K562 (cell line): ENCODE results near the gene TJP3. TPM values are rescaled to one million over a fixed set of nuclear protein-coding genes. Genes with fewer than 3 reads are reported as not detected.

ENCODE experiments used
- ATAC-seq: fragments of 200-7000 bp; cut with Tn5 transposase; 3 replicates; pipeline ENCODE4 v1.9.1; 2020; ENCODE audit warnings: moderate library complexity
- BruUV-seq: library from RNA; stranded (reverse); fragments of 400-500 nt; replicated peaks from 2 replicates; lab custom pipeline; 2021; lab: Mats Ljungman, UMichigan
- CTCF ChIA-PET: fragments of 300-600 bp; formaldehyde crosslinking; extraction: SDS; loops from one replicate; lab custom pipeline; 2021; ENCODE audit warnings: low intra/inter-chr PET ratio; lab: Yijun Ruan, JAX
- POLR2A ChIA-PET: fragments of 300-600, 350-650 bp; sonication (Branson Sonifier 250); formaldehyde crosslinking; extraction: SDS; loops from one replicate; lab custom pipeline; 2021; ENCODE audit warnings: antibody characterized with exemption, inconsistent platforms; lab: Yijun Ruan, JAX
- DNase-seq, 4 experiments: peaks; one replicate each; pipeline versions ENCODE4 v3.0.0 to v3.0.0-alpha.2; 2011 to 2018; ENCODE audit warnings: low spot score in 3 of 4, mixed read lengths in 3 of 4; ENCODE audit errors: extremely low read depth in 1 of 4
- FAIRE-seq: peaks from 2 replicates; lab custom pipeline; 2011; peaks lifted over from hg19 to GRCh38; lab: Jason Lieb, UNC
- H2AFZ ChIP-seq: 2 replicates; pipeline ENCODE4 v1.6.0; 2011; ENCODE audit warnings: low read depth, low read length, control low read depth, inconsistent platforms
- H3K27ac ChIP-seq: fragments of 200-600 bp; 3 replicates; pipeline ENCODE4 v1.8.0; 2011; ENCODE audit warnings: low read depth, mild to moderate bottlenecking, control low read depth, inconsistent platforms, low read length, moderate library complexity, mixed read lengths; ENCODE audit errors: extremely low read depth
- H3K27me3 ChIP-seq, 2 experiments: fragments of 300-600 bp in 1 of 2; 2 replicates in 1 of 2; 3 replicates in 1 of 2; pipeline versions ENCODE4 v1.6.0 to v1.8.0; 2011; ENCODE audit warnings: inconsistent platforms in 2 of 2, low read length in 2 of 2, mild to moderate bottlenecking in 1 of 2, mixed read lengths in 1 of 2, moderate library complexity in 1 of 2; ENCODE audit not compliant: control insufficient read depth in 2 of 2, insufficient read depth in 2 of 2
- H3K36me3 ChIP-seq: fragments of 300-600 bp; 3 replicates; pipeline ENCODE4 v1.8.0; 2011; ENCODE audit warnings: mild to moderate bottlenecking, low read length, inconsistent platforms; ENCODE audit not compliant: control insufficient read depth, insufficient read depth
- H3K4me1 ChIP-seq, 2 experiments: fragments of 200-600 bp in 1 of 2; replicated peaks in 1 of 2; 2 replicates in 1 of 2; 3 replicates in 1 of 2; pipeline versions ENCODE4 v1.5.1 to v1.8.0; 2011; ENCODE audit warnings: inconsistent platforms in 2 of 2, low read length in 2 of 2, mild to moderate bottlenecking in 1 of 2, mixed read lengths in 1 of 2, moderate library complexity in 1 of 2; ENCODE audit not compliant: control insufficient read depth in 2 of 2, insufficient read depth in 2 of 2
- H3K4me2 ChIP-seq: 2 replicates; pipeline ENCODE4 v1.6.1; 2011; ENCODE audit warnings: low read length, control low read depth, inconsistent platforms, mixed read lengths; ENCODE audit not compliant: insufficient read depth
- H3K4me3 ChIP-seq: fragments of 200-600 bp; sonication (generic), shearing (Covaris generic); 2 replicates; pipeline ENCODE4 v1.5.1; 2016; ENCODE audit warnings: control low read depth, inconsistent platforms
- H3K79me2 ChIP-seq: fragments of 200-600 bp; 3 replicates; pipeline ENCODE4 v1.8.0; 2011; ENCODE audit warnings: low read length, inconsistent platforms; ENCODE audit not compliant: control insufficient read depth, insufficient read depth
- H3K9ac ChIP-seq, 2 experiments: 2 replicates each; pipeline versions ENCODE4 v1.6.0 to v1.6.1; 2011; ENCODE audit warnings: low read depth in 2 of 2, low read length in 2 of 2, control low read depth in 1 of 2, inconsistent platforms in 1 of 2, mild to moderate bottlenecking in 1 of 2, mixed read lengths in 1 of 2; ENCODE audit not compliant: insufficient read depth in 1 of 2
- H3K9me1 ChIP-seq: one replicate; pipeline ENCODE4 v1.6.0; 2011; ENCODE audit warnings: inconsistent platforms, mild to moderate bottlenecking, low read length, moderate library complexity; ENCODE audit not compliant: control insufficient read depth, insufficient read depth
- H3K9me3 ChIP-seq: replicated peaks from 2 replicates; pipeline ENCODE4 v1.5.1; 2011; ENCODE audit warnings: low read depth, low read length, inconsistent platforms; ENCODE audit not compliant: control insufficient read depth, insufficient read depth
- H4K20me1 ChIP-seq: replicated peaks from 2 replicates; pipeline ENCODE4 v1.6.1; 2011; ENCODE audit warnings: low read length, inconsistent platforms, mixed read lengths; ENCODE audit not compliant: control insufficient read depth, insufficient read depth
- HNRNPL ChIP-seq: fragments of 200-400 bp; formaldehyde crosslinking; IDR thresholded peaks from 2 replicates; pipeline ENCODE4 v1.6.1; 2017; ENCODE audit warnings: low read depth, mild to moderate bottlenecking, low read length
- MEIS2 ChIP-seq: fragments of 450-650 bp; IDR thresholded peaks from 2 replicates; pipeline ENCODE4 v1.6.1; 2014; ENCODE audit warnings: mild to moderate bottlenecking; ENCODE audit not compliant: partially characterized antibody
- POLR2G ChIP-seq: fragments of 200-400 bp; formaldehyde crosslinking; IDR thresholded peaks from 2 replicates; pipeline ENCODE4 v1.6.1; 2017; ENCODE audit warnings: low read depth, mild to moderate bottlenecking, antibody characterized with exemption, low read length, moderate library complexity
- TEAD4 ChIP-seq, 2 experiments: sonication (generic) in 1 of 2; formaldehyde crosslinking in 1 of 2; IDR thresholded peaks; 2 replicates each; pipeline versions ENCODE4 v1.6.1 to v1.8.0; 2012 to 2022; ENCODE audit warnings: borderline replicate concordance in 1 of 2, inconsistent platforms in 1 of 2, low read length in 1 of 2, mild to moderate bottlenecking in 1 of 2, missing genetic modification reagents in 1 of 2
- ZFX ChIP-seq: sonication (generic); formaldehyde crosslinking; IDR thresholded peaks from 2 replicates; pipeline ENCODE4 v1.8.0; 2022; ENCODE audit warnings: mild to moderate bottlenecking, missing genetic modification reagents, moderate library complexity
- ZNF436 ChIP-seq: fragments of 250-450, 450-650 bp; sonication (Bioruptor Pico); formaldehyde crosslinking; IDR thresholded peaks from 2 replicates; pipeline ENCODE4 v1.7.0; 2020; ENCODE audit warnings: mild to moderate bottlenecking
- ZNF668 ChIP-seq: fragments of 250-450 bp; sonication (Bioruptor Pico); IDR thresholded peaks from 2 replicates; pipeline ENCODE4 v1.8.0; 2022; ENCODE audit warnings: mild to moderate bottlenecking, inconsistent platforms
- ZNF707 ChIP-seq: fragments of 250-450 bp; sonication (Bioruptor Pico); conservative IDR thresholded peaks from 2 replicates; pipeline ENCODE4 v1.8.0; 2022; ENCODE audit warnings: inconsistent platforms, mild to moderate bottlenecking, moderate library complexity
- WGBS: fragments of 100-300 bp; shearing (Covaris generic); methylation state at CpG from one replicate; pipeline ENCODE4 v1.1.6; 2016; ENCODE audit warnings: low coverage, mixed read lengths; ENCODE audit not compliant: insufficient coverage; ENCODE audit errors: missing lambda C conversion rate; 5-methylcytosine and 5-hydroxymethylcytosine counted together
- in situ Hi-C: fragments of 300-500 bp; cut with MboI; formaldehyde crosslinking; loops from 4 replicates; pipeline ENCODE4 v1.15.0; 2018; ENCODE audit warnings: inconsistent platforms, mixed read lengths
- intact Hi-C: fragments of 100-400 bp; cut with micrococcal nuclease; formaldehyde crosslinking; loops from 2 replicates; pipeline ENCODE4 v1.14.2; 2022
- polyA plus RNA-seq, 8 experiments: library from polyadenylated mRNA; depleted of rRNA in 4 of 8; stranded (reverse) in 5 of 8; unstranded in 3 of 8; fragments of >200 nt; fragmentation: Nextera tagmentation in 2 of 8; fragmentation: Illumina TruSeq in 1 of 8; extraction: Ambion mirVana in 2 of 8; extraction: Trizol in 1 of 8; gene quantifications; 2 replicates each; pipeline versions ENCODE4 v1.2.1 to v1.2.3, GENCODE V29; 2011 to 2014; ENCODE audit warnings: inconsistent platforms in 1 of 8, missing spikeins in 1 of 8
- total RNA-seq, 7 experiments: library from RNA; depleted of rRNA in 6 of 7; stranded (reverse); fragments of >200 nt in 6 of 7; fragmentation: Illumina TruSeq in 2 of 7; extraction: Trizol in 2 of 7; gene quantifications; 2 replicates each; pipeline versions ENCODE4 v1.2.1 to v1.2.3, GENCODE V29; 2011 to 2021; ENCODE audit warnings: low replicate concordance in 1 of 7
- TF ChIP-seq, protein P1 (sequence below), 3 experiments: fragments of 200-800 bp in 1 of 3; sonication (Bioruptor generic) in 1 of 3; sonication (generic) in 1 of 3; formaldehyde crosslinking in 1 of 3; IDR thresholded peaks; 2 replicates each; pipeline versions ENCODE4 v1.6.1 to v1.8.0; 2016 to 2022; ENCODE audit warnings: mild to moderate bottlenecking in 2 of 3, missing compliant biosample characterization in 2 of 3, missing genetic modification characterization in 2 of 3, missing genetic modification reagents in 1 of 3

Gene TJP3
- total and polyA plus RNA-seq, 9 of the 15 experiments (the other 6 are each of a cell fraction or from before 2014, with no cell fraction given): 0.11 to 2.4 (median 0.57) TPM; not detected in 1

- TF ChIP-seq, protein P1, sequence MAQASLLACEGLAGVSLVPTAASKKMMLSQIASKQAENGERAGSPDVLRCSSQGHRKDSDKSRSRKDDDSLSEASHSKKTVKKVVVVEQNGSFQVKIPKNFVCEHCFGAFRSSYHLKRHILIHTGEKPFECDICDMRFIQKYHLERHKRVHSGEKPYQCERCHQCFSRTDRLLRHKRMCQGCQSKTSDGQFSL (CRISPR knock-in tag; IDR thresholded peaks at IDR 0.05): no peak
- TF ChIP-seq, protein P1 (tag; IDR thresholded peaks at IDR 0.05): no peak
- TF ChIP-seq ZNF436 (CRISPR knock-in tag) (no peak), ZNF707 (no peak)
These were observed 35.2 kb upstream of the TJP3 start (continued) for GRCh38 chr19:3672993-3673392.

- FAIRE-seq (no peak), ATAC-seq (no peak), DNase-seq (no peak)
- ChIA-PET CTCF (no interaction called here), POLR2A (interaction anchor here (1.2 to 2.0 kb wide), 2 partner anchors 21 to 23 kb away, joined by 3 to 8 read pairs; no protein-coding TSS in a partner anchor)
- Histone ChIP-seq H3K36me3 (peaks cover 6% of the 10 kb centered on the region; the same call in 1 of the 3 replicates), H3K9me3 (no peaks in the 10 kb centered on the region), H3K9ac (peak overlapping the region in 1 of 2 experiments; percentile 56; a peak in 1 of 4 replicates), H3K4me2 (no peak overlapping the region), H3K79me2 (peaks cover 46% of the 10 kb centered on the region), H3K4me1 (peaks cover 34 to 61% of the 10 kb centered on the region in 2 experiments), H2AFZ (no peak overlapping the region), H3K27ac (no peak overlapping the region; the same call in 2 of the 3 replicates), H4K20me1 (no peaks in the 10 kb centered on the region), H3K4me3 (no peak overlapping the region), H3K9me1 (no peaks in the 10 kb centered on the region), H3K27me3 (no peaks in the 10 kb centered on the region)
- TF ChIP-seq TEAD4 (IDR thresholded peaks at IDR 0.05; ENCODE audit: low read length): no peak
- no peak for TF ChIP-seq TEAD4 (CRISPR knock-in tag; IDR thresholded peaks at IDR 0.05; ENCODE audit: borderline replicate concordance)
- no peak for TF ChIP-seq HNRNPL
- peak; percentile 44 for TF ChIP-seq POLR2G
- no peak for TF ChIP-seq ZNF668
- TF ChIP-seq MEIS2: no peak
- TF ChIP-seq ZFX (CRISPR knock-in tag): 0 out of 2 replicates have a peak, but pooled peaks have one; percentile 8
- WGBS: 89% methylated on average over 30 of the region's 34 CpGs
- in situ Hi-C loops (no loop called here), intact Hi-C loops (no loop called here)
- no TSS peak for BruUV-seq
These were observed 34.4 kb upstream of the TJP3 start for GRCh38 chr19:3673506-3674439.
